HepG2 (cell line): Measurements from ENCODE around the gene PPA1. TPM values are rescaled to one million over a fixed set of nuclear protein-coding genes. Genes with fewer than 3 reads are reported as not detected.
"Not testable (repeated sequence)": the region's sequence is repeated elsewhere in the genome, so short reads cannot be mapped to it uniquely, and the experiment has no call there.

ENCODE experiments used
- FOXP1 ChIP-seq, 2 experiments: fragments of 450-650 bp in 1 of 2; IDR thresholded peaks; 2 replicates each; pipeline ENCODE4 v1.6.1; 2017 to 2018; ENCODE audit warnings: antibody characterized with exemption in 1 of 2
- GATAD2A ChIP-seq: IDR thresholded peaks from 2 replicates; pipeline ENCODE4 v1.6.1; 2016
- HDAC2 ChIP-seq: sonication (generic); formaldehyde crosslinking; IDR thresholded peaks from 2 replicates; pipeline ENCODE4 v1.4.0; 2020; ENCODE audit warnings: missing genetic modification reagents
- MIXL1 ChIP-seq: IDR thresholded peaks from 2 replicates; pipeline ENCODE4 v1.6.1; 2016
- NCOA2 ChIP-seq: sonication (generic); formaldehyde crosslinking; IDR thresholded peaks from 2 replicates; pipeline ENCODE4 v1.8.0; 2022; ENCODE audit warnings: inconsistent platforms
- NR2F6 ChIP-seq, 2 experiments: IDR thresholded peaks; 2 replicates each; pipeline ENCODE4 v1.6.1; 2016; ENCODE audit warnings: antibody characterized with exemption in 1 of 2, mild to moderate bottlenecking in 1 of 2
- PITX1 ChIP-seq: sonication (generic); formaldehyde crosslinking; IDR thresholded peaks from 2 replicates; pipeline ENCODE4 v1.5.1; 2020; ENCODE audit warnings: mild to moderate bottlenecking, missing genetic modification reagents
- SOX13 ChIP-seq, 3 experiments: fragments of 450-650 bp in 1 of 3; sonication (generic) in 1 of 3; formaldehyde crosslinking in 1 of 3; IDR thresholded peaks in 2 of 3; conservative IDR thresholded peaks in 1 of 3; 2 replicates each; pipeline versions ENCODE4 v1.5.0 to v1.6.1; 2016 to 2020; ENCODE audit warnings: antibody characterized with exemption in 1 of 3, mild to moderate bottlenecking in 1 of 3, missing compliant biosample characterization in 1 of 3, missing genetic modification reagents in 1 of 3, moderate library complexity in 1 of 3
- SOX5 ChIP-seq: IDR thresholded peaks from 2 replicates; pipeline ENCODE4 v1.6.1; 2016; ENCODE audit warnings: borderline replicate concordance
- ZNF652 ChIP-seq: IDR thresholded peaks from 2 replicates; pipeline ENCODE4 v1.6.1; 2016; ENCODE audit warnings: low read depth, borderline replicate concordance
- polyA plus RNA-seq, 8 experiments: library from polyadenylated mRNA; depleted of rRNA in 3 of 8; stranded (reverse) in 7 of 8; unstranded in 1 of 8; fragments of >200 nt; fragmentation: Illumina TruSeq in 4 of 8; extraction: Trizol in 4 of 8; gene quantifications; 2 replicates each; pipeline versions ENCODE4 v1.2.1 to v1.2.3, GENCODE V29; 2011 to 2016; ENCODE audit warnings: low read depth in 4 of 8, missing spikeins in 1 of 8, mixed read lengths in 1 of 8; ENCODE audit not compliant: insufficient read depth in 1 of 8
- total RNA-seq, 5 experiments: library from RNA; depleted of rRNA; stranded (reverse); fragments of >200 nt; fragmentation: Illumina TruSeq; extraction: Trizol; gene quantifications; 2 replicates each; pipeline ENCODE4 v1.2.3, GENCODE V29; 2016; ENCODE audit warnings: low read depth in 1 of 5
- TF ChIP-seq, protein P1 (sequence below): IDR thresholded peaks from 2 replicates; pipeline ENCODE4 v1.6.1; 2016; ENCODE audit warnings: mild to moderate bottlenecking
- TF ChIP-seq, protein P2 (sequence below): IDR thresholded peaks from 2 replicates; pipeline ENCODE4 v1.4.0; 2020; ENCODE audit warnings: mild to moderate bottlenecking, missing genetic modification reagents
- TF ChIP-seq, protein P3 (sequence below): sonication (generic); formaldehyde crosslinking; conservative IDR thresholded peaks from 2 replicates; pipeline ENCODE4 v1.4.0; 2020; ENCODE audit warnings: mild to moderate bottlenecking, missing genetic modification reagents, moderate library complexity
- TF ChIP-seq, protein P4 (sequence below), 2 experiments: sonication (generic) in 1 of 2; formaldehyde crosslinking in 1 of 2; IDR thresholded peaks; 2 replicates each; pipeline versions ENCODE4 v1.4.0 to v1.6.1; 2016 to 2020; ENCODE audit warnings: borderline replicate concordance in 1 of 2, low read depth in 1 of 2, mild to moderate bottlenecking in 1 of 2, missing genetic modification reagents in 1 of 2

PPA1 gene
- total and polyA plus RNA-seq, 2 of the 13 experiments (the other 11 are each of a cell fraction or from before 2014, with no cell fraction given), result 136 to 250 TPM

DNA sequence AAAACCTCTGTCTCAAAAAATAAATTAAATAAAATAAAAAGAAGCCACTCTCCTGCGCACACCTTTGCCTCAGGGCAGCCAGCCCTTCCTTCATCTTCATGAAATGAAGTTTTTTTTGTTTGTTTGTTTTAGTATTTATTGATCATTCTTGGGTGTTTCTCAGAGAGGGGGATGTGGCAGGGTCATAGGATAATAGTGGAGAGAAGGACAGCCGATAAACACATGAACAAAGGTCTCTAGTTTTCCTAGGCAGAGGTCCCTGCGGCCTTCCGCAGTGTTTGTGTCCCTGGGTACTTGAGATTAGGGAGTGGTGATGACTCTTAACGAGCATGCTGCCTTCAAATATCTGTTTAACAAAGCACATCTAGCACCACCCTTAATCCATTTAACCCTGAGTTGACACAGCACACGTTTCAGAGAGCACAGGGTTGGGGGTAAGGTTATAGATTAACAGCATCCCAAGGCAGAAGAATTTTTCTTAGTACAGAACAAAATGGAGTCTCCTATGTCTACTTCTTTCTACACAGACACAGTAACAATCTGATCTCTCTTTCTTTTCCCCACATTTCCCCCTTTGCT lies 4.8 kb upstream of the PPA1 start (continued):
- TF ChIP-seq SOX5 (CRISPR knock-in tag) (peak; percentile 34; the same call in 1 of the 2 replicates), NCOA2 (0 out of 2 replicates have a peak, but pooled peaks have one; percentile 8), FOXP1 (CRISPR knock-in tag; IDR thresholded peaks at IDR 0.05) (peak; percentile 53), NR2F6 (CRISPR knock-in tag; IDR thresholded peaks at IDR 0.05) (0 out of 2 replicates have a peak, but pooled peaks have one; percentile 9), PITX1 (CRISPR knock-in tag) (peak; percentile 61; the same call in 1 of the 2 replicates), HDAC2 (CRISPR knock-in tag) (peak; percentile 20; the same call in 1 of the 2 replicates), ZNF652 (CRISPR knock-in tag) (peak; percentile 88), SOX13 (CRISPR knock-in tag; conservative IDR thresholded peaks at IDR 0.05 in 1 of 2, IDR thresholded peaks at IDR 0.05 in 1 of 2) (peak in 1 of 2 experiments; percentile 72; a peak in 2 of 4 replicates), GATAD2A (CRISPR knock-in tag) (0 out of 2 replicates have a peak, but pooled peaks have one; percentile 16), MIXL1 (CRISPR knock-in tag) (peak; percentile 78)
- TF ChIP-seq, protein P1, sequence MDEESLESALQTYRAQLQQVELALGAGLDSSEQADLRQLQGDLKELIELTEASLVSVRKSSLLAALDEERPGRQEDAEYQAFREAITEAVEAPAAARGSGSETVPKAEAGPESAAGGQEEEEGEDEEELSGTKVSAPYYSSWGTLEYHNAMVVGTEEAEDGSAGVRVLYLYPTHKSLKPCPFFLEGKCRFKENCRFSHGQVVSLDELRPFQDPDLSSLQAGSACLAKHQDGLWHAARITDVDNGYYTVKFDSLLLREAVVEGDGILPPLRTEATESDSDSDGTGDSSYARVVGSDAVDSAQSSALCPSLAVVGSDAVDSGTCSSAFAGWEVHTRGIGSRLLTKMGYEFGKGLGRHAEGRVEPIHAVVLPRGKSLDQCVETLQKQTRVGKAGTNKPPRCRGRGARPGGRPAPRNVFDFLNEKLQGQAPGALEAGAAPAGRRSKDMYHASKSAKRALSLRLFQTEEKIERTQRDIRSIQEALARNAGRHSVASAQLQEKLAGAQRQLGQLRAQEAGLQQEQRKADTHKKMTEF (CRISPR knock-in tag), result 0 out of 2 replicates have a peak, but pooled peaks have one; percentile 25
- not testable (repeated sequence) for TF ChIP-seq FOXP1, NR2F6, SOX13 (IDR thresholded peaks at IDR 0.05)
- TF ChIP-seq, protein P2, sequence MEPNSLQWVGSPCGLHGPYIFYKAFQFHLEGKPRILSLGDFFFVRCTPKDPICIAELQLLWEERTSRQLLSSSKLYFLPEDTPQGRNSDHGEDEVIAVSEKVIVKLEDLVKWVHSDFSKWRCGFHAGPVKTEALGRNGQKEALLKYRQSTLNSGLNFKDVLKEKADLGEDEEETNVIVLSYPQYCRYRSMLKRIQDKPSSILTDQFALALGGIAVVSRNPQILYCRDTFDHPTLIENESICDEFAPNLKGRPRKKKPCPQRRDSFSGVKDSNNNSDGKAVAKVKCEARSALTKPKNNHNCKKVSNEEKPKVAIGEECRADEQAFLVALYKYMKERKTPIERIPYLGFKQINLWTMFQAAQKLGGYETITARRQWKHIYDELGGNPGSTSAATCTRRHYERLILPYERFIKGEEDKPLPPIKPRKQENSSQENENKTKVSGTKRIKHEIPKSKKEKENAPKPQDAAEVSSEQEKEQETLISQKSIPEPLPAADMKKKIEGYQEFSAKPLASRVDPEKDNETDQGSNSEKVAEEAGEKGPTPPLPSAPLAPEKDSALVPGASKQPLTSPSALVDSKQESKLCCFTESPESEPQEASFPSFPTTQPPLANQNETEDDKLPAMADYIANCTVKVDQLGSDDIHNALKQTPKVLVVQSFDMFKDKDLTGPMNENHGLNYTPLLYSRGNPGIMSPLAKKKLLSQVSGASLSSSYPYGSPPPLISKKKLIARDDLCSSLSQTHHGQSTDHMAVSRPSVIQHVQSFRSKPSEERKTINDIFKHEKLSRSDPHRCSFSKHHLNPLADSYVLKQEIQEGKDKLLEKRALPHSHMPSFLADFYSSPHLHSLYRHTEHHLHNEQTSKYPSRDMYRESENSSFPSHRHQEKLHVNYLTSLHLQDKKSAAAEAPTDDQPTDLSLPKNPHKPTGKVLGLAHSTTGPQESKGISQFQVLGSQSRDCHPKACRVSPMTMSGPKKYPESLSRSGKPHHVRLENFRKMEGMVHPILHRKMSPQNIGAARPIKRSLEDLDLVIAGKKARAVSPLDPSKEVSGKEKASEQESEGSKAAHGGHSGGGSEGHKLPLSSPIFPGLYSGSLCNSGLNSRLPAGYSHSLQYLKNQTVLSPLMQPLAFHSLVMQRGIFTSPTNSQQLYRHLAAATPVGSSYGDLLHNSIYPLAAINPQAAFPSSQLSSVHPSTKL (CRISPR knock-in tag), result peak; percentile 63
- TF ChIP-seq, protein P3, sequence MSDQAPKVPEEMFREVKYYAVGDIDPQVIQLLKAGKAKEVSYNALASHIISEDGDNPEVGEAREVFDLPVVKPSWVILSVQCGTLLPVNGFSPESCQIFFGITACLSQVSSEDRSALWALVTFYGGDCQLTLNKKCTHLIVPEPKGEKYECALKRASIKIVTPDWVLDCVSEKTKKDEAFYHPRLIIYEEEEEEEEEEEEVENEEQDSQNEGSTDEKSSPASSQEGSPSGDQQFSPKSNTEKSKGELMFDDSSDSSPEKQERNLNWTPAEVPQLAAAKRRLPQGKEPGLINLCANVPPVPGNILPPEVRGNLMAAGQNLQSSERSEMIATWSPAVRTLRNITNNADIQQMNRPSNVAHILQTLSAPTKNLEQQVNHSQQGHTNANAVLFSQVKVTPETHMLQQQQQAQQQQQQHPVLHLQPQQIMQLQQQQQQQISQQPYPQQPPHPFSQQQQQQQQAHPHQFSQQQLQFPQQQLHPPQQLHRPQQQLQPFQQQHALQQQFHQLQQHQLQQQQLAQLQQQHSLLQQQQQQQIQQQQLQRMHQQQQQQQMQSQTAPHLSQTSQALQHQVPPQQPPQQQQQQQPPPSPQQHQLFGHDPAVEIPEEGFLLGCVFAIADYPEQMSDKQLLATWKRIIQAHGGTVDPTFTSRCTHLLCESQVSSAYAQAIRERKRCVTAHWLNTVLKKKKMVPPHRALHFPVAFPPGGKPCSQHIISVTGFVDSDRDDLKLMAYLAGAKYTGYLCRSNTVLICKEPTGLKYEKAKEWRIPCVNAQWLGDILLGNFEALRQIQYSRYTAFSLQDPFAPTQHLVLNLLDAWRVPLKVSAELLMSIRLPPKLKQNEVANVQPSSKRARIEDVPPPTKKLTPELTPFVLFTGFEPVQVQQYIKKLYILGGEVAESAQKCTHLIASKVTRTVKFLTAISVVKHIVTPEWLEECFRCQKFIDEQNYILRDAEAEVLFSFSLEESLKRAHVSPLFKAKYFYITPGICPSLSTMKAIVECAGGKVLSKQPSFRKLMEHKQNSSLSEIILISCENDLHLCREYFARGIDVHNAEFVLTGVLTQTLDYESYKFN (CRISPR knock-in tag), result peak; percentile 61
- TF ChIP-seq, protein P4, sequence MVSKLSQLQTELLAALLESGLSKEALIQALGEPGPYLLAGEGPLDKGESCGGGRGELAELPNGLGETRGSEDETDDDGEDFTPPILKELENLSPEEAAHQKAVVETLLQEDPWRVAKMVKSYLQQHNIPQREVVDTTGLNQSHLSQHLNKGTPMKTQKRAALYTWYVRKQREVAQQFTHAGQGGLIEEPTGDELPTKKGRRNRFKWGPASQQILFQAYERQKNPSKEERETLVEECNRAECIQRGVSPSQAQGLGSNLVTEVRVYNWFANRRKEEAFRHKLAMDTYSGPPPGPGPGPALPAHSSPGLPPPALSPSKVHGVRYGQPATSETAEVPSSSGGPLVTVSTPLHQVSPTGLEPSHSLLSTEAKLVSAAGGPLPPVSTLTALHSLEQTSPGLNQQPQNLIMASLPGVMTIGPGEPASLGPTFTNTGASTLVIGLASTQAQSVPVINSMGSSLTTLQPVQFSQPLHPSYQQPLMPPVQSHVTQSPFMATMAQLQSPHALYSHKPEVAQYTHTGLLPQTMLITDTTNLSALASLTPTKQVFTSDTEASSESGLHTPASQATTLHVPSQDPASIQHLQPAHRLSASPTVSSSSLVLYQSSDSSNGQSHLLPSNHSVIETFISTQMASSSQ (IDR thresholded peaks at IDR 0.05; ENCODE audit: low read depth), result peak; percentile 40; the same call in 1 of the 2 replicates
- TF ChIP-seq, protein P4 (CRISPR knock-in tag; IDR thresholded peaks at IDR 0.05; ENCODE audit: borderline replicate concordance), result not testable (repeated sequence)
